Lower leg skin (tissue), 3 donors: ENCODE measurements around the gene TMEFF1.

Source experiments
- CTCF ChIP-seq, 3 donors: fragments of 450-650 bp; IDR thresholded peaks; one replicate each; pipeline ENCODE4 v1.5.1; 2016; ENCODE audit warnings: antibody characterized with exemption in 3 of 3, mild to moderate bottlenecking in 3 of 3, moderate library complexity in 2 of 3
- POLR2A ChIP-seq, 2 donors: fragments of 450-650 bp; IDR thresholded peaks; one replicate each; pipeline ENCODE4 v1.6.1; 2016 to 2017; ENCODE audit warnings: antibody characterized with exemption in 2 of 2, mild to moderate bottlenecking in 1 of 2, moderate library complexity in 1 of 2

- TF ChIP-seq CTCF (IDR thresholded peaks at IDR 0.05) (no peak), POLR2A (IDR thresholded peaks at IDR 0.05) (no peak)
These were observed 32.9 kb upstream of the TMEFF1 start for GRCh38 chr9:100440071-100440470.
